ENCODE results near the gene CHST11.

CHST11 gene

DNA sequence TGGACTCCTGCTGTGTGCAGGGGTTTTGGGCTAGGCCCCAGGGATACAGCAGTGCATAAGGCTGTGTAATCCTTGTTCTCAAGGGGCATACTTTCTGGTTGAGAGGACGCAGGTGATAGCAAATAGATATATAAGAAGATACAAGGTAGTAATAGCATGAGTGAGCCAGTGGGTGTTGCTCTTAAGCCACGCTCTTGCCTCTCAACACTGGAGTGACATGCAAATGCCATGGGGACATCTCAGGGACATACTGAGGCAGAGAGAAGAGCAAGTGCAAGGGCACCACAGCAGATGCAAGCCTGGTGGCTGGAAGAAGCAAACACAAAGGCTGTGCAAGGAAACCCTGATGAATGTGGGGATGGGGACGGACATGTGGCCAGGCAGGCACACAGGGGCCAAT is 223.3 kb downstream of the CHST11 start:
- TF ChIP-seq, protein P1, sequence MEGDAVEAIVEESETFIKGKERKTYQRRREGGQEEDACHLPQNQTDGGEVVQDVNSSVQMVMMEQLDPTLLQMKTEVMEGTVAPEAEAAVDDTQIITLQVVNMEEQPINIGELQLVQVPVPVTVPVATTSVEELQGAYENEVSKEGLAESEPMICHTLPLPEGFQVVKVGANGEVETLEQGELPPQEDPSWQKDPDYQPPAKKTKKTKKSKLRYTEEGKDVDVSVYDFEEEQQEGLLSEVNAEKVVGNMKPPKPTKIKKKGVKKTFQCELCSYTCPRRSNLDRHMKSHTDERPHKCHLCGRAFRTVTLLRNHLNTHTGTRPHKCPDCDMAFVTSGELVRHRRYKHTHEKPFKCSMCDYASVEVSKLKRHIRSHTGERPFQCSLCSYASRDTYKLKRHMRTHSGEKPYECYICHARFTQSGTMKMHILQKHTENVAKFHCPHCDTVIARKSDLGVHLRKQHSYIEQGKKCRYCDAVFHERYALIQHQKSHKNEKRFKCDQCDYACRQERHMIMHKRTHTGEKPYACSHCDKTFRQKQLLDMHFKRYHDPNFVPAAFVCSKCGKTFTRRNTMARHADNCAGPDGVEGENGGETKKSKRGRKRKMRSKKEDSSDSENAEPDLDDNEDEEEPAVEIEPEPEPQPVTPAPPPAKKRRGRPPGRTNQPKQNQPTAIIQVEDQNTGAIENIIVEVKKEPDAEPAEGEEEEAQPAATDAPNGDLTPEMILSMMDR (conservative IDR thresholded peaks at IDR 0.05; ENCODE audit: low read depth, low read length) = peak; percentile 37
- no peak overlapping the region for H3K4me3 ChIP-seq (ENCODE audit: low read length)
- no peak for DNase-seq (ENCODE audit: low read depth)

GRCh38 chr12:104680491-104680890 is 223.7 kb downstream of the CHST11 start:
- H3K4me3 ChIP-seq (ENCODE audit: low read length) = no peak overlapping the region
- TF ChIP-seq, protein P1 (conservative IDR thresholded peaks at IDR 0.05; ENCODE audit: low read depth, low read length) = no peak
- DNase-seq (ENCODE audit: low read depth) = no peak

GRCh38 chr12:104681012-104681690 is 224.4 kb downstream of the CHST11 start:
- no peak for DNase-seq (ENCODE audit: low read depth)
- TF ChIP-seq, protein P1 (conservative IDR thresholded peaks at IDR 0.05; ENCODE audit: low read depth, low read length) = no peak

DNA sequence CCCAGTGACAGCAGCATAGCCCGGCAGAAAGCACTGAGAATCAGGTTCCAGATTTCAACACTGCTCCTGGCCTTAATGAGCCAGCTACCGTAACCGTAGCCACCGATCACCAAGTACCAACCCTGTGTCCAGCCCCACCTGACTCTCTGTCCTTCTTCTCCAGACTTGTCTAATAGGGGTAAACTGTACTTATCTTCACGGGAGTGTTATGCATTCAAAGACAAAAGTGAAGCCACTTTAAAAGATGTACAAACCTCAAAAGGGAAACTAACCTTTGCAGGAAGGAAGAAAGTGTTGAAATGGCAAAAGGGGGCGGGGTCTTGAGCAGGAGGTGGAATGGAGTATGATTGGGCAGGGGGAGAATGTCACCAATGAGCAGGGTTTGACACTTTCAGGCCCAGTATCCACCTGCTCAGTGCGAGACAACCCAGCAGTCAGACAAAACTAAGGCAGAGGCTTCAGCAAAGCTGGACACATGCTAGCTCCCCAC is 226.1 kb downstream of the CHST11 start:
- TF ChIP-seq, protein P1 (conservative IDR thresholded peaks at IDR 0.05; ENCODE audit: low read depth, low read length) = no peak
- DNase-seq (ENCODE audit: low read depth) = no peak
- no peak overlapping the region for H3K4me3 ChIP-seq (ENCODE audit: low read length)

More at GRCh38 chr12:104681012-104681690, 224.4 kb downstream of the CHST11 start:
- no peak overlapping the region for H3K4me3 ChIP-seq (ENCODE audit: low read length)

DNA sequence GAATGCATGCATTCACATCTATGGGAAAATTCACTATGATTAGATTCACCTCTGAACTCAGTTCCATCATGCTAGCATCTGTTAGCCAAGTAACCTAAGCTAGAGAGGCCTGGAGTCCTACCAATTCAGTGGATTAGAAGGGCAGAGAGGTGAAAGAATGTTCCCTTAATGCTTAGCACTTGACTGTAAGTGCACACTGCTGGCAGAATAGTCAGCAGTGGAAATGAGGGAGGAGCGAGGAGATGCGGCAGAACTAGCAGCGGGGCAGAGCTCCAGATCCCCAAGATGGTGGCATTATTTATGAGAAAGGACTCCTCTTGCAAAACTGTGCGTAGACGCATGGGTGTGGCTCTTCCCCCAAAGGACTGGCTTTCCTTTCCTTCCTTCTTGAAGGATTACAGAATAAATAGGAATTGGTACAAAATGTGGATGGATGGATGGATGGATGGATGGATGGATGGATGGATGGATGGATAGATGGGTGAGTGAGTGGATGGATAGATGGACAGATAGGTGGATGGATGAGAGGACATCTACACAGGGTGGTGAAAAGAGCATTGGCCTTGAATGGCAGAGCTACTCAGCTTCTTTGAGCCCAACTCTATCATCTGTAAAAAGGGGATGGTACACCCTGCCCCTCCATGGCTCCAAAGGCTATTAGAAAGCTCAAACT is 227.2 kb downstream of the CHST11 start:
- DNase-seq (ENCODE audit: low read depth) = peak; percentile 96
- H3K4me3 ChIP-seq (ENCODE audit: low read length) = no peak overlapping the region
- TF ChIP-seq, protein P1 (conservative IDR thresholded peaks at IDR 0.05; ENCODE audit: low read depth, low read length) = no peak

DNA sequence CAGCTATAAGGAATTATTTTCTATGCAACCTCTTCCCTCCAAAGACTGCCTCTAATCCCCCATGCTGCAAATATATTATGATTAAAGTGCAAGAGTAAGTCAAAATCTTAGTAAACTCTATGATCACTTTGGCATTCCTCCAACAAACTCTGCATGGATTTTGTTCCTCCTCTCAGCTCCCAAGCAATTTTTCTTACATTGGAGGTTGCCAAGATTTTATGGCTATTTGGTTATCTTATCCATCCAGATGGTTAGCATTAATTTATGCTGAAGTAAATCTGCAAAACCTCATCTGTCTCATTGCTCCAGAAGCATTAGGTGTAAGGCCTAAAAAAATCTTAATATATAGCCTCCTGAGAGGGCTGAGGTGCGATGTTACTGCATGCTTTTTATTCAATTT is 228.1 kb downstream of the CHST11 start:
- peak; percentile 81 for DNase-seq (ENCODE audit: low read depth)
- TF ChIP-seq, protein P1 (conservative IDR thresholded peaks at IDR 0.05; ENCODE audit: low read depth, low read length) = no peak

GRCh38 chr12:104685366-104685765 is 228.6 kb downstream of the CHST11 start:
- peak; percentile 46 for DNase-seq (ENCODE audit: low read depth)
- no peak overlapping the region for H3K4me3 ChIP-seq (ENCODE audit: low read length)
- TF ChIP-seq, protein P1 (conservative IDR thresholded peaks at IDR 0.05; ENCODE audit: low read depth, low read length) = no peak

More for the DNA sequence above, 228.1 kb downstream of the CHST11 start:
- H3K4me3 ChIP-seq (ENCODE audit: low read length) = no peak overlapping the region

Measured in retinal pigment epithelial cell (primary cell).